ENCODE measurements around the gene TPRG1L.

Gene TPRG1L

GRCh38 chr1:3663999-3664699 lies 39.3 kb downstream of the TPRG1L start:
- no peak for DNase-seq (ENCODE audit: low read depth)

- DNase-seq (ENCODE audit: low read depth): no peak
Observed at GRCh38 chr1:3664700-3665375, 40.0 kb downstream of the TPRG1L start.

- no peak for DNase-seq (ENCODE audit: low read depth)
Observed at GRCh38 chr1:3668148-3668547, 43.3 kb downstream of the TPRG1L start.

GRCh38 chr1:3668585-3669300 lies 43.9 kb downstream of the TPRG1L start:
- no peak for DNase-seq (ENCODE audit: low read depth)

- DNase-seq (ENCODE audit: low read depth): no peak
Observed at GRCh38 chr1:3669421-3669821, 44.6 kb downstream of the TPRG1L start.

- DNase-seq (ENCODE audit: low read depth): no peak
Observed at GRCh38 chr1:3669971-3670431, 45.2 kb downstream of the TPRG1L start.

GRCh38 chr1:3670823-3671265 lies 46.0 kb downstream of the TPRG1L start:
- DNase-seq (ENCODE audit: low read depth): no peak

GRCh38 chr1:3671371-3672180 lies 46.8 kb downstream of the TPRG1L start:
- no peak for DNase-seq (ENCODE audit: low read depth)

- DNase-seq (ENCODE audit: low read depth): no peak
Observed at GRCh38 chr1:3672231-3672970, 47.6 kb downstream of the TPRG1L start.

- DNase-seq (ENCODE audit: low read depth): no peak
Observed at GRCh38 chr1:3672971-3673361, 48.2 kb downstream of the TPRG1L start.

GRCh38 chr1:3673381-3674099 lies 48.7 kb downstream of the TPRG1L start:
- no peak for DNase-seq (ENCODE audit: low read depth)

GRCh38 chr1:3674100-3675094 lies 49.6 kb downstream of the TPRG1L start:
- DNase-seq (ENCODE audit: low read depth): no peak

GRCh38 chr1:3675436-3675835 lies 50.6 kb downstream of the TPRG1L start:
- no peak for DNase-seq (ENCODE audit: low read depth)

- DNase-seq (ENCODE audit: low read depth): no peak
Observed at GRCh38 chr1:3676581-3677470, 52.0 kb downstream of the TPRG1L start.

- no peak for DNase-seq (ENCODE audit: low read depth)
Observed at GRCh38 chr1:3677484-3677883, 52.7 kb downstream of the TPRG1L start.

- no peak for DNase-seq (ENCODE audit: low read depth)
Observed at GRCh38 chr1:3678361-3679097, 53.7 kb downstream of the TPRG1L start.

- DNase-seq (ENCODE audit: low read depth): no peak
Observed at GRCh38 chr1:3679098-3679555, 54.3 kb downstream of the TPRG1L start.
